ENCODE data around the gene ATP8A2.

Gene ATP8A2

GRCh38 chr13:25965596-25965995 lies 593.8 kb downstream of the ATP8A2 start:
- DNase-seq (ENCODE audit: low read depth in 2 of 2) = no peak

- DNase-seq (ENCODE audit: low read depth in 2 of 2) = no peak
Measured at GRCh38 chr13:25966086-25966485, 594.3 kb downstream of the ATP8A2 start.

GRCh38 chr13:25967144-25967543 lies 595.4 kb downstream of the ATP8A2 start:
- DNase-seq (ENCODE audit: low read depth in 2 of 2) = no peak

GRCh38 chr13:25971047-25971446 lies 599.3 kb downstream of the ATP8A2 start:
- no peak for DNase-seq (ENCODE audit: low read depth in 2 of 2)

GRCh38 chr13:25971459-25972145 lies 599.8 kb downstream of the ATP8A2 start:
- DNase-seq (ENCODE audit: low read depth in 2 of 2) = no peak

- DNase-seq (ENCODE audit: low read depth in 2 of 2) = no peak
Measured at GRCh38 chr13:25973085-25973484, 601.3 kb downstream of the ATP8A2 start.

- DNase-seq (ENCODE audit: low read depth in 2 of 2) = no peak
Measured at GRCh38 chr13:25973576-25973975, 601.8 kb downstream of the ATP8A2 start.

GRCh38 chr13:25977216-25977615 lies 605.4 kb downstream of the ATP8A2 start:
- DNase-seq (ENCODE audit: low read depth in 2 of 2) = no peak

GRCh38 chr13:25977671-25978070 lies 605.9 kb downstream of the ATP8A2 start:
- no peak for DNase-seq (ENCODE audit: low read depth in 2 of 2)

GRCh38 chr13:25978961-25979360 lies 607.2 kb downstream of the ATP8A2 start:
- DNase-seq (ENCODE audit: low read depth in 2 of 2) = no peak

GRCh38 chr13:25979371-25979770 lies 607.6 kb downstream of the ATP8A2 start:
- no peak for DNase-seq (ENCODE audit: low read depth in 2 of 2)

- no peak for DNase-seq (ENCODE audit: low read depth in 2 of 2)
Measured at GRCh38 chr13:25980255-25980654, 608.5 kb downstream of the ATP8A2 start.

GRCh38 chr13:25981060-25981459 lies 609.3 kb downstream of the ATP8A2 start:
- no peak for DNase-seq (ENCODE audit: low read depth in 2 of 2)

- DNase-seq (ENCODE audit: low read depth in 2 of 2) = no peak
Measured at GRCh38 chr13:25982907-25983306, 611.1 kb downstream of the ATP8A2 start.

GRCh38 chr13:25987987-25988386 lies 616.2 kb downstream of the ATP8A2 start:
- DNase-seq (ENCODE audit: low read depth in 2 of 2) = no peak

GRCh38 chr13:25988661-25989060 lies 616.9 kb downstream of the ATP8A2 start:
- no peak for DNase-seq (ENCODE audit: low read depth in 2 of 2)

- peak; percentile 9 to 13 for DNase-seq (ENCODE audit: low read depth in 2 of 2)
Measured at GRCh38 chr13:25990801-25991200, 619.0 kb downstream of the ATP8A2 start.

- DNase-seq (ENCODE audit: low read depth in 2 of 2) = no peak
Measured at GRCh38 chr13:25992076-25992475, 620.3 kb downstream of the ATP8A2 start.

GRCh38 chr13:26007261-26008125 lies 635.7 kb downstream of the ATP8A2 start:
- no peak for DNase-seq (ENCODE audit: low read depth in 2 of 2)

GRCh38 chr13:26010487-26011207 lies 638.9 kb downstream of the ATP8A2 start:
- no peak for DNase-seq (ENCODE audit: low read depth in 2 of 2)

GRCh38 chr13:26011208-26011573 lies 639.4 kb downstream of the ATP8A2 start:
- no peak for DNase-seq (ENCODE audit: low read depth in 2 of 2)

GRCh38 chr13:26011996-26012821 lies 640.4 kb downstream of the ATP8A2 start:
- DNase-seq (ENCODE audit: low read depth in 2 of 2) = no peak
